LNCaP clone FGC (cell line): Measurements from ENCODE around the gene P2RY13.

ENCODE experiments used
- DNase-seq: peaks from one replicate; pipeline ENCODE4 v3.0.0-alpha.2; 2011; ENCODE audit warnings: low read depth
- H3K4me3 ChIP-seq: 2 replicates; pipeline ENCODE4 v1.5.1; 2011; ENCODE audit warnings: mild to moderate bottlenecking, low read depth, low read length, control low read depth
- TF ChIP-seq, protein P1 (sequence below): IDR thresholded peaks from 2 replicates; pipeline ENCODE4 v1.5.1; 2012; ENCODE audit warnings: mild to moderate bottlenecking; ENCODE audit not compliant: control insufficient read depth, insufficient read depth; ENCODE audit errors: extremely low read depth

Gene P2RY13

GRCh38 chr3:151301787-151302186, 27.6 kb downstream of the P2RY13 start:
- no peak for DNase-seq

GRCh38 chr3:151300539-151300938, 28.8 kb downstream of the P2RY13 start:
- TF ChIP-seq, protein P1, sequence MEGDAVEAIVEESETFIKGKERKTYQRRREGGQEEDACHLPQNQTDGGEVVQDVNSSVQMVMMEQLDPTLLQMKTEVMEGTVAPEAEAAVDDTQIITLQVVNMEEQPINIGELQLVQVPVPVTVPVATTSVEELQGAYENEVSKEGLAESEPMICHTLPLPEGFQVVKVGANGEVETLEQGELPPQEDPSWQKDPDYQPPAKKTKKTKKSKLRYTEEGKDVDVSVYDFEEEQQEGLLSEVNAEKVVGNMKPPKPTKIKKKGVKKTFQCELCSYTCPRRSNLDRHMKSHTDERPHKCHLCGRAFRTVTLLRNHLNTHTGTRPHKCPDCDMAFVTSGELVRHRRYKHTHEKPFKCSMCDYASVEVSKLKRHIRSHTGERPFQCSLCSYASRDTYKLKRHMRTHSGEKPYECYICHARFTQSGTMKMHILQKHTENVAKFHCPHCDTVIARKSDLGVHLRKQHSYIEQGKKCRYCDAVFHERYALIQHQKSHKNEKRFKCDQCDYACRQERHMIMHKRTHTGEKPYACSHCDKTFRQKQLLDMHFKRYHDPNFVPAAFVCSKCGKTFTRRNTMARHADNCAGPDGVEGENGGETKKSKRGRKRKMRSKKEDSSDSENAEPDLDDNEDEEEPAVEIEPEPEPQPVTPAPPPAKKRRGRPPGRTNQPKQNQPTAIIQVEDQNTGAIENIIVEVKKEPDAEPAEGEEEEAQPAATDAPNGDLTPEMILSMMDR = no peak
- H3K4me3 ChIP-seq = no peak overlapping the region
- no peak for DNase-seq

More at GRCh38 chr3:151301787-151302186, 27.6 kb downstream of the P2RY13 start:
- no peak overlapping the region for H3K4me3 ChIP-seq
- TF ChIP-seq, protein P1 = no peak

GRCh38 chr3:151299006-151299405, 30.3 kb downstream of the P2RY13 start:
- DNase-seq = no peak
- TF ChIP-seq, protein P1 = no peak
- H3K4me3 ChIP-seq = no peak overlapping the region

- no peak overlapping the region for H3K4me3 ChIP-seq
- DNase-seq = no peak
- TF ChIP-seq, protein P1 = no peak
Observed at GRCh38 chr3:151297429-151297828, 31.9 kb downstream of the P2RY13 start.

GRCh38 chr3:151296226-151296625, 33.1 kb downstream of the P2RY13 start:
- no peak overlapping the region for H3K4me3 ChIP-seq
- TF ChIP-seq, protein P1 = no peak
- no peak for DNase-seq

DNA sequence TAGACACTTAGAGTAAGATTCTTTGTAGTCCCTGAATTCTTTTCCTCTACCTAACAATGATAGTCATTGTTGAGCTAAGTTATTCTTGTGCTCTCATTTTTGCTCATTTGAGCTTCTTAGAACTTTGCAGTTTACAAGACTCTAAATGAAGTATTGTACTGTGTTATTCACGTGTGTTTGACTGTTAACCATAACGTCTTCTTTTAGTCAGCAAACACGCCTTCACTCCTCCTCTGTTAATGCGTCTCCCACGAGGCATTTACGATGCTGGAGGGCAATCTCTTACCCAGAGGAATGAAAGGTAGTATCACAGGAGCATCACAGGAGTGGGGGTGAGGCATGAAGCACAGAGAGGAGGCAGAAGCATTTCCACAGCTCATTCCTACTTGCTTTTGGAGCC, 36.2 kb downstream of the P2RY13 start:
- TF ChIP-seq, protein P1 = no peak
- no peak overlapping the region for H3K4me3 ChIP-seq
- no peak for DNase-seq

DNA sequence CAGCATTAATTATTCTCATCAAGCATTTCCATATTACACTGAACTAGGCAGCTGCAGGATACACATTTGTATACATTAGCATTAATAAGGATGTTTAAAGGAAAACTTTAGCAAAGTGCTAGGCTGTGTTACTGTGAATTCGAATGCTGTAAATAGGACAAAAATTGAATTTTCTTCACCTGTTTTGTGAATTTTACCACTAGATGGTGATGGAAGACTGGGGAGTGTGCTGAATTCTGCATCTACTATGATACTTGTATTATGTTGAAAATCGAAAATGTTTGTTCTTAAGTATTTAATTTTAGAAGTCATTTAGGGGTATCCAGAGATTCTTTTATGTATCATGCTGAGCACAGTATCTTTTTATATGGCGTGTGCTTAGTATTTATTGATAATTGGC, 38.7 kb downstream of the P2RY13 start:
- TF ChIP-seq, protein P1 = peak; percentile 47
- DNase-seq = no peak

More for the DNA sequence above, 38.7 kb downstream of the P2RY13 start:
- no peak overlapping the region for H3K4me3 ChIP-seq
